BLaER1 treated with 17β-estradiol and CSF1 and Interleukin-3, amounts not matched to agents 10 nM and 100 nM (cell line): Measurements from ENCODE around the gene ATP5PO.
A peak's percentile ranks its signal among the peaks of the same experiment; 100 is the strongest.

Experiments
- H3K27ac ChIP-seq, 11 experiments: shearing (Covaris generic); formaldehyde crosslinking; 2 replicates each; pipeline ENCODE4 v1.8.1; 2022
- H3K27me3 ChIP-seq, 11 experiments: shearing (Covaris generic); formaldehyde crosslinking; 2 replicates each; pipeline ENCODE4 v1.8.1; 2022
- H3K36me3 ChIP-seq, 11 experiments: shearing (Covaris generic); formaldehyde crosslinking; 2 replicates each; pipeline ENCODE4 v1.8.1; 2022
- H3K4me1 ChIP-seq, 10 experiments: shearing (Covaris generic); formaldehyde crosslinking; 2 replicates each; pipeline ENCODE4 v1.8.1; 2022
- H3K4me2 ChIP-seq, 11 experiments: shearing (Covaris generic); formaldehyde crosslinking; 2 replicates each; pipeline ENCODE4 v1.8.1; 2022
- H3K4me3 ChIP-seq, 10 experiments: shearing (Covaris generic); formaldehyde crosslinking; 2 replicates each; pipeline ENCODE4 v1.8.1; 2022
- H3K9ac ChIP-seq, 11 experiments: shearing (Covaris generic); formaldehyde crosslinking; 2 replicates each; pipeline ENCODE4 v1.8.1; 2022
- H3K9me3 ChIP-seq, 11 experiments: shearing (Covaris generic); formaldehyde crosslinking; replicated peaks in 1 of 11; 2 replicates each; pipeline ENCODE4 v1.8.1; 2022
- H4K20me1 ChIP-seq, 11 experiments: shearing (Covaris generic); formaldehyde crosslinking; 2 replicates each; pipeline ENCODE4 v1.8.1; 2022
- Cebpa-rat ChIP-seq, 11 experiments: shearing (Covaris generic); IDR thresholded peaks; 2 replicates each; pipeline ENCODE4 v1.8.1; 2022

Gene ATP5PO

DNA sequence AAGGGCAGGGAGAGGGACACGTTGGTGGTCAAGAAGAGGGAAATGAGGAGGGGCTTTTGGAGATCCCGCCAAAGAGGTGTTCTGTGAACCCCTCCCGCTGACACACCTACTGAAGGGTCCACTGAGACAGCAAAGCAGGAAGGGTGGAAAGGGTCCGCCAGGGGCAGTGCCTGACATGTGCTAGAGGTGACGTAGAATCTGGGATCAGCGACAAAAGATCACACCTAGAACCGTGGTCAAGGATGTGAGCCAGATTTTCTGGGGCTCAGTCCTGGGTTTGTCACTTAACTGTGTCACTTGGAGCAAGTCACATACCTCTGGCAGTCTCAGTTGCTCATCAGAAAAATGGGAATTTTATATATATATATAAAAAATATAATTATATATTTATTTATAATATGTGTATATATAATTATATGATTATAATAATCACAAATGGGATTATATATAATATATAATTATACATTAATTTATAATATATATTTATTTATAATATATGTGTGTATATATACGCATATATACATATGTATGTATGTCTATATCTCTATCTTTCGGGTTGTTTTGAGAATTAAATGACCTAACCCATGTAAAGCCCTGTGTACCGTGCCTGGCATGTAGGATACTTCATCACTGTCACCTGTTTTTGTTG, 35.0 kb upstream of the ATP5PO start:
- peak overlapping the region in 8 of 11 experiments; percentile 19 to 86 (median 80); a peak in 10 of 22 replicates for H3K9ac ChIP-seq
- peak overlapping the region; percentile 73 to 94 (median 83) for H3K4me2 ChIP-seq
- no peaks in the 10 kb centered on the region for H3K36me3 ChIP-seq
- peak overlapping the region; percentile 6 to 99 (median 93); a peak in 21 of 22 replicates for H3K27ac ChIP-seq
- H3K4me1 ChIP-seq = peaks cover 63 to 75% (median 67%) of the 10 kb centered on the region in 10 experiments
- no peaks in the 10 kb centered on the region for H4K20me1 ChIP-seq
- peak overlapping the region in 2 of 10 experiments; percentile 2 to 20; a peak in 2 of 20 replicates for H3K4me3 ChIP-seq
- H3K27me3 ChIP-seq = no peaks in the 10 kb centered on the region
- TF ChIP-seq Cebpa-rat (IDR thresholded peaks at IDR 0.05) = no peak
- peaks cover 0 to 16% (median 9%) of the 10 kb centered on the region in 11 experiments; a peak in 7 of 22 replicates for H3K9me3 ChIP-seq

DNA sequence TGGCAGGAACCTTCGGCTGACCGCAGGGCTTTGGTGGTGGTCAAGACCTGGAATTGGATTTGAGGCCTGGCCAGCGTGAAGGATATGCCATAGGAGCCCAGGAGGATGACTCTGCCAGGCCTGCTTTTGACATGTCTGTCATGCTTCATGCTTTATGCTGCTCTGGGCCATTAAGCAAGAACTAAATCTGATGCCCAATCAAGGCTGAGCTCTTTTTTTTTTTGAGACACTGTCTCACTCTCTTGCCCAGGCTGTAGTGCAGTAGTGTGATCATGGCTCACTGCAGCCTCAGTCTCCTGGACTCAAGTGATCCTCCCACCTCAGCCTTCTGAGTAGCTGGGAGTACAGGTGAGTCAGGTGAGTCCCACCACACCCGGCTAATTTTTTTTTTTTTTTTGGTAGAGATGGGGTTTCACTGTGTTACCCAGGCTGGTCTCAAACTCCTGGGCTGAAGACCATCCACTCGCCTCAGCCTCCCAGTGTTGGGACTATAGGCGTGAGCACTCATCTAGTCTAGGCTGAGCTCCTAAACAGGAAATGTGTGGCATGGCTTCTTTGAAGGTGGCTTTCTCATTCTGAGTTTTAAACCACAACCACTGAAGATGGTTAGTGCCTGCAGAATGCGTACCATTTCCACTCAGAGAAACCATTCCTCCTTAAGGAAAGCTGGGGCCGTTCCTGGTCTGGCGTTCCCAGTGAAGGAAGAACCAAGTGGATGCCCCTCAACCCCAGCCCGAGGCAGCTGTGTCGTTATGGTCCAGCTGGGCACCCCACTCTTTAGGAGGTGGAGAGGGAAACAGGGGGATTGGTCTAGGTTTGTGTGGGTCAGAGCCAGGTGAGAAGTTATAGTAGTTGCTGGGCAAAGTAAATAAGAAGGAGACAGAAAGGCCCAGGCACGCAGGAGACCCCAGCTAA, 34.2 kb upstream of the ATP5PO start:
- peak overlapping the region in 3 of 10 experiments; percentile 2 to 20 (median 12); a peak in 3 of 20 replicates for H3K4me3 ChIP-seq
- H3K9me3 ChIP-seq = peaks cover 2 to 21% (median 12%) of the 10 kb centered on the region in 11 experiments; a peak in 15 of 22 replicates
- peaks cover 63 to 71% (median 67%) of the 10 kb centered on the region in 10 experiments for H3K4me1 ChIP-seq
- peak overlapping the region; percentile 83 to 99 (median 93) for H3K27ac ChIP-seq
- peak overlapping the region in 9 of 11 experiments; percentile 63 to 86 (median 80); a peak in 18 of 22 replicates for H3K9ac ChIP-seq
- TF ChIP-seq Cebpa-rat (IDR thresholded peaks at IDR 0.05) = 0 out of 22 replicates have a peak, but pooled peaks of 1 of the 11 experiments have one; percentile 29
- no peaks in the 10 kb centered on the region for H3K36me3 ChIP-seq
- H4K20me1 ChIP-seq = no peaks in the 10 kb centered on the region
- no peaks in the 10 kb centered on the region for H3K27me3 ChIP-seq
- H3K4me2 ChIP-seq = peak overlapping the region; percentile 73 to 94 (median 83)

DNA sequence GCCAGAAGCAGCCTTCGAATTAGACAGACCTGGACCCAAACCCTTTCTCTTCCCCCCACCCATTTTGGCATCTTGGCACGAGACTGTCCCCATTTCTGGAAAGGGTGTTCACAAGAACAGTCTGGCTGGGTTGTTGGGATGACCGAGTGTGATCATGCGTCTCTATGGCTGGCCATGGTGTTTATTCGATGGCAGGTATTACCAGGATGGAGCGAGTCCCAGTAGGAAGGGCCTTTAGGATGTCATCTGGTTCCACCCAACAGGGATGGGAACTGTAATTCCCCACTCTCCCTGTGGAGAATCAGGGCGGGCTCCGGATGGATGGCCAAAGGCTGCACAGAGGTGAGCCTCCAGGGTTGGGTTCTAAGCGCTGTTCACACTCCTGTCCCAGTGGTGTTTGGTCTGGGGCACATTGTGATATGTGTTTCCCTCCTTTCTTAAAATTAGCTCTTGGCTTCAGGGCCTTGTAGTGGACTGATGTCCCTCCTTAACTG, 33.4 kb upstream of the ATP5PO start:
- H3K36me3 ChIP-seq = no peaks in the 10 kb centered on the region
- H3K9ac ChIP-seq = peak overlapping the region in 10 of 11 experiments; percentile 55 to 86 (median 80); a peak in 20 of 22 replicates
- no peaks in the 10 kb centered on the region for H4K20me1 ChIP-seq
- peak overlapping the region; percentile 73 to 94 (median 83) for H3K4me2 ChIP-seq
- H3K27ac ChIP-seq = peak overlapping the region; percentile 83 to 99 (median 93)
- H3K4me1 ChIP-seq = peaks cover 63 to 71% (median 67%) of the 10 kb centered on the region in 10 experiments
- peak overlapping the region in 2 of 10 experiments; percentile 10 to 20; a peak in 2 of 20 replicates for H3K4me3 ChIP-seq
- no peaks in the 10 kb centered on the region for H3K27me3 ChIP-seq
- TF ChIP-seq Cebpa-rat (IDR thresholded peaks at IDR 0.05) = no peak
- H3K9me3 ChIP-seq = peaks cover 8 to 25% (median 20%) of the 10 kb centered on the region in 11 experiments; a peak in 19 of 22 replicates

DNA sequence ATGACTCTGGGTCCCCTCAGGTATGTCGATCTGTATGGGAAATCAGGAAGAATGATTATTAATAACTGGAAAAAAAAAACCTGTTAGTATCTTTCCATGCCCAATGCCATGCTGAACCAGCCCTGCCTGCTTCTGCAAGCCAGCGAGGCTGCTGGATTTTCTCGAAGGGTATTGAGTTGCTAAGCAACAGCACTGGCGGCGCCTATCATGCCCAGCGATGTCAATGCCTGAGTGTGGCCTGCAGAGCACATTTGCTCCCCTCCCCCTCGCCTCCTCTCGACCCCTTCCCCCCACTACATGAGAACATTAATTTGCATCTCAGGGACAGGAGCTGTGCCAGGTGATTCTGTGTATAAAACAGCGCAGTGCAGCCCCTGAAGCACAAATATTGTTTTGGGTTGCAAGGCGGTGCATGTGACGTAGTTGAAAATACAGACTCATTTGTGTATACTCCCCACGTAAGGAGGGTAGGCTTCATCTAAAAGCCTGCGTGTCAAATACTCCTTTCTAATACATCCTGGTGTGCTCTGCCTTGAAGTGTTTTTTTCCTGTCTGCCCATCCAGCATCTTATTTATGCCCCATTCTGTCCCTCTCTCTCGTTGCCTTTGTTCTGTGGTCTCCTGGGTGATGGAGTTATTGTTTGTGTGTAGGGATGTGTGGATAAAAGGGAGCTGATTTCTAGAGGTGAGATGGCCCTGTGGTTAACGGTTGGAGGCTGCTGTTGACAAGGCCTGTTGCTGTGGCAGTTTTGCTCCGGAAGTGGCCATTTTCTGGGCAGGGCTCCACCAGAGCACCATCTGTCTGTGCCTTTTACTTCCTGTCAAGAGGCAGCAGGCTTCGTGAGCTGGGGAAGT, 32.7 kb upstream of the ATP5PO start:
- Histone ChIP-seq H3K4me2 (peak overlapping the region; percentile 73 to 94 (median 83)), H3K27me3 (no peaks in the 10 kb centered on the region), H3K9me3 (peaks cover 12 to 29% (median 22%) of the 10 kb centered on the region in 11 experiments; a peak in 19 of 22 replicates), H3K4me3 (peak overlapping the region in 9 of 10 experiments; percentile 3 to 51 (median 13); a peak in 8 of 20 replicates), H3K27ac (peak overlapping the region; percentile 83 to 99 (median 93)), H3K4me1 (peaks cover 63 to 71% (median 67%) of the 10 kb centered on the region in 10 experiments), H4K20me1 (no peaks in the 10 kb centered on the region), H3K36me3 (no peaks in the 10 kb centered on the region), H3K9ac (peak overlapping the region; percentile 39 to 86 (median 79))
- TF ChIP-seq Cebpa-rat (IDR thresholded peaks at IDR 0.05) = no peak

DNA sequence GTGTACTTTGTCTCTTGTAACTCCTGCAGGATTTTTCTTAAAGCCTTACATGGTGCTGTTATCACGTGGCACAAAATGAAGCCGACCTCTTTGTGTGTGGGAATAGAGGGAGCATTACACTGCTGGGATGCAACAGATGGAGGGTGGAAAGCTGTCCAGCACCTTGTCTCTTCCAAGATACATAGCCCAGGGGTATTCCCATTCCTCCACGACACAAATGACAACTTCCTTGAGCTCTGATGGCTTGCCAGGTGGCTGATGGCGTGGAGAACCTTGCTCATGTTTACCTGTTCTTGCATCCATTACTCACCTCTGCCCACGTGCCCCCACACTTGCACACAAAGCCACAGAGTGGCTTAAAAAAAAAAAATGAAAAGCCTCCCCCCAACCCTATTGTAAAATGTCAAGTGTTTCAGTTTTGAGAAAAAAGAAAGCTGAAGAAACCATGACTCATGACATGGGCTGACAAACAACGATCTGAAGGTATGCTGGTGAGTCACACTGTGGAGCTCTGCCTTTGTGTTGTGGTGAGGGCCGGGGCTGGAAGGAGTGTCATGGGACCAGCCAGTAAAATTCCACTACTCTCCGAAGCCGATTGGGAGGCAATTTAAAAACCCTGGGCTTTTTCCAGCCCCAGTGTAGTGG, 32.0 kb upstream of the ATP5PO start:
- Histone ChIP-seq H3K4me2 (peak overlapping the region; percentile 73 to 94 (median 83)), H3K27me3 (no peaks in the 10 kb centered on the region), H3K4me1 (peaks cover 63 to 70% (median 66%) of the 10 kb centered on the region in 10 experiments), H3K36me3 (no peaks in the 10 kb centered on the region), H3K27ac (peak overlapping the region; percentile 83 to 99 (median 93)), H3K4me3 (peak overlapping the region in 9 of 10 experiments; percentile 3 to 51 (median 13); a peak in 9 of 20 replicates), H3K9me3 (peaks cover 12 to 24% (median 18%) of the 10 kb centered on the region in 11 experiments; a peak in 19 of 22 replicates), H4K20me1 (no peaks in the 10 kb centered on the region), H3K9ac (peak overlapping the region; percentile 39 to 86 (median 79))
- no peak for TF ChIP-seq Cebpa-rat (IDR thresholded peaks at IDR 0.05)

DNA sequence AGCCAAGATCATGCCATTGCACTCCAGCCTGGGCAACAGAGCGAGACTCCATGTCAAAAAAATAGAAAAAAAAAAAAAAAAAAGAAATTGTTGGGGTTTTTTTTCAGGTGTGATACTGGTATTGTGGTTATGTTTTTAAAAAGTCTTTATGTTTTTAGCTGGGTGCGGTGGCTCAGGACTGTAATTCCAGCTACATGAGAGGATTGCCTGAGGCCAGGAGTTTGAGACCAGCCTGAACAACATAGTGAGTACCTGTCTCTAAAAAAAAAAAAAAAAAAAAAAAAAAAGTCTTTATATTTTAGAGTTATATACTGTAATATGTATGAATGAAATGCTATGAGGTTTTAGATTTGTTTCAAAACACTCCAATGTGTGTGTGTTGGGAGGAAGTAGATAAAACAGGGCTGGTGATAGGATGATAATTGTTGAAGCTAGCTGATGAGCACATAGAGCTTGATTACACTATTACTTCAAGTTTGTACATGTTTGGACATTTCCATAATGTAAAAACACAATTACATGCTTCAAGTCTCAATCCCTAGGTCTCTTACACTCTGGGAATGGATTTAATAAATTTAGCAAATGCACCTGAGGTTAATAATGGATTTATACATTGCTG, 30.2 kb upstream of the ATP5PO start:
- TF ChIP-seq Cebpa-rat (IDR thresholded peaks at IDR 0.05) = no peak
- H3K4me3 ChIP-seq = no peak overlapping the region
- H3K27ac ChIP-seq = peak overlapping the region in 4 of 11 experiments; percentile 93 to 99 (median 96); a peak in 3 of 22 replicates
- H3K27me3 ChIP-seq = no peaks in the 10 kb centered on the region
- H3K4me1 ChIP-seq = peaks cover 45 to 58% (median 53%) of the 10 kb centered on the region in 10 experiments
- no peaks in the 10 kb centered on the region for H4K20me1 ChIP-seq
- no peaks in the 10 kb centered on the region for H3K36me3 ChIP-seq
- no peak overlapping the region for H3K9ac ChIP-seq
- H3K9me3 ChIP-seq = peaks cover 12 to 21% (median 16%) of the 10 kb centered on the region in 11 experiments; a peak in 19 of 22 replicates
- peak overlapping the region in 5 of 11 experiments; percentile 77 to 89 (median 83); a peak in 7 of 22 replicates for H3K4me2 ChIP-seq

DNA sequence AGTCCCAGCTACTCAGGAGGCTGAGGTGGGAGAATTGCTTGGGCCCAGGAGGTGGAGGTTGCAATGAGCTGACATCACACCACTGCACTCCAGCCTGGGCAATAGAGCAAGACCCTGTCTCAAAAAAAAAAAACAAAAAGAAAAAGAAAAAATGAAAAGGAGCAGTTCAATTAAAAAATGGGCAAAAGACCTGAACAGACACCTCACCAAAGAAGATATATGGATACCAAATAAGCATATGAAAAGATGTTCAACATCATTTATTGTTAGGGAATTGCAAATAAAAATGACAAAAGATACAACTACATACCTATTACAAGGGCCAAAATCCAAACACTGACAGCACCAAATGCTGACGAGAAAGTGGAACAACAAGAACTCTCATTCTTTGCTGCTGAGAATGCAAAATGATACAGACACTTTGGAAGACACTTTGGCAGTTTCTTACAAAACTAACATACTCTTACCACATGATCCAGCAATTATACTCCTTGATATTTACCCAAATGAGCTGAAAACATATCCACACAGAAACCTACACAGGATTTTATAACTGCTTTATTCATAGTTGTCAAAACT, 28.7 kb upstream of the ATP5PO start:
- no peak overlapping the region for H3K27ac ChIP-seq
- no peak overlapping the region for H3K4me2 ChIP-seq
- no peaks in the 10 kb centered on the region for H3K27me3 ChIP-seq
- no peaks in the 10 kb centered on the region for H3K36me3 ChIP-seq
- H3K4me3 ChIP-seq = no peak overlapping the region
- H3K9me3 ChIP-seq = peaks cover 12 to 25% (median 16%) of the 10 kb centered on the region in 11 experiments; a peak in 19 of 22 replicates
- H3K4me1 ChIP-seq = peaks cover 33 to 60% (median 50%) of the 10 kb centered on the region in 10 experiments
- TF ChIP-seq Cebpa-rat (IDR thresholded peaks at IDR 0.05) = no peak
- no peak overlapping the region for H3K9ac ChIP-seq
- H4K20me1 ChIP-seq = no peaks in the 10 kb centered on the region
